ENCODE measurements around the gene BAX. TPM values are rescaled to one million over a fixed set of nuclear protein-coding genes. Genes with fewer than 3 reads are reported as not detected.

Gene BAX
- total and polyA plus RNA-seq, 9 of the 15 experiments (the other 6 are each of a cell fraction or from before 2014, with no cell fraction given), result 3.2 to 95.4 (median 44.5) TPM

GRCh38 chr19:48953141-48953540 lies 1.5 kb upstream of the BAX start:
- TF ChIP-seq MCM2 (IDR thresholded peaks at IDR 0.05; ENCODE audit: low read depth) (no peak), PKNOX1 (IDR thresholded peaks at IDR 0.05) (0 out of 2 replicates have a peak, but pooled peaks have one; percentile 8), ZNF184 (CRISPR knock-in tag; IDR thresholded peaks at IDR 0.05) (no peak)
- WGBS (ENCODE audit: insufficient coverage, low coverage, missing lambda C conversion rate), result 64% methylated on average over 4 of the region's 4 CpGs
- Histone ChIP-seq H3K27ac (ENCODE audit: extremely low read depth, low read depth, low read length) (no peak overlapping the region), H3K9me1 (ENCODE audit: control insufficient read depth, insufficient read depth, low read length) (no peaks in the 10 kb centered on the region), H2AFZ (ENCODE audit: low read depth, low read length) (peak overlapping the region; percentile 62; the same call in 1 of the 2 replicates), H3K4me1 (replicated peaks in 1 of 2; ENCODE audit: control insufficient read depth in 2 of 2, insufficient read depth in 2 of 2, low read length in 2 of 2) (peaks cover 31 to 38% of the 10 kb centered on the region in 2 experiments; a peak in 4 of 5 replicates), H3K4me3 (no peak overlapping the region), H3K79me2 (ENCODE audit: control insufficient read depth, insufficient read depth, low read length) (peaks cover 15% of the 10 kb centered on the region), H3K9ac (ENCODE audit: insufficient read depth in 1 of 2, low read depth in 2 of 2, low read length in 2 of 2) (no peak overlapping the region; a peak in 1 of 4 replicates), H3K4me2 (ENCODE audit: insufficient read depth, low read length) (no peak overlapping the region), H4K20me1 (replicated peaks; ENCODE audit: control insufficient read depth, insufficient read depth, low read length) (no peaks in the 10 kb centered on the region), H3K36me3 (ENCODE audit: control insufficient read depth, insufficient read depth, low read length) (peaks cover 16% of the 10 kb centered on the region), H3K27me3 (ENCODE audit: control insufficient read depth in 2 of 2, insufficient read depth in 2 of 2, low read length in 2 of 2) (no peaks in the 10 kb centered on the region), H3K9me3 (replicated peaks; ENCODE audit: control insufficient read depth, insufficient read depth, low read depth, low read length) (no peaks in the 10 kb centered on the region; the same call in none of the 2 replicates)
- ATAC-seq, result no peak
- intact Hi-C loops (cut with micrococcal nuclease) (no loop called here), in situ Hi-C loops (cut with MboI) (no loop called here)
- no peak for DNase-seq (ENCODE audit: extremely low read depth in 1 of 4, low spot score in 3 of 4)
- POLR2A ChIA-PET, result interaction anchor here (0.6 to 3.6 kb wide), 6 partner anchors 9 to 79 kb away, joined by 4 to 48 read pairs (median 7); partner anchors contain the start of genes FTL and PPP1R15A
- BruUV-seq (replicated peaks), result no TSS peak
- FAIRE-seq, result no peak
- CTCF ChIA-PET (ENCODE audit: low intra/inter-chr PET ratio), result no interaction called here

- FAIRE-seq (no peak), DNase-seq (ENCODE audit: extremely low read depth in 1 of 4, low spot score in 3 of 4) (no peak), ATAC-seq (peak; percentile 39)
- H4K20me1 ChIP-seq (replicated peaks; ENCODE audit: control insufficient read depth, insufficient read depth, low read length), result no peaks in the 10 kb centered on the region
- peak overlapping the region; percentile 92 for H2AFZ ChIP-seq (ENCODE audit: low read depth, low read length)
- H3K79me2 ChIP-seq (ENCODE audit: control insufficient read depth, insufficient read depth, low read length), result peaks cover 15% of the 10 kb centered on the region
- in situ Hi-C loops (cut with MboI), result no loop called here
- ChIA-PET POLR2A (interaction anchor here (0.6 to 3.6 kb wide), 12 partner anchors 8 to 322 kb away, joined by 3 to 48 read pairs (median 4); partner anchors contain the start of genes DHDH, FTL and PPP1R15A), CTCF (ENCODE audit: low intra/inter-chr PET ratio) (no interaction called here)
- H3K36me3 ChIP-seq (ENCODE audit: control insufficient read depth, insufficient read depth, low read length), result peaks cover 16% of the 10 kb centered on the region
- H3K9me1 ChIP-seq (ENCODE audit: control insufficient read depth, insufficient read depth, low read length), result no peaks in the 10 kb centered on the region
- H3K27ac ChIP-seq (ENCODE audit: extremely low read depth, low read depth, low read length), result peak overlapping the region; percentile 77
- peak overlapping the region; percentile 79 for H3K4me3 ChIP-seq
- H3K4me1 ChIP-seq (replicated peaks in 1 of 2; ENCODE audit: control insufficient read depth in 2 of 2, insufficient read depth in 2 of 2, low read length in 2 of 2), result peaks cover 31 to 38% of the 10 kb centered on the region in 2 experiments; a peak in 4 of 5 replicates
- no peaks in the 10 kb centered on the region for H3K9me3 ChIP-seq (replicated peaks; ENCODE audit: control insufficient read depth, insufficient read depth, low read depth, low read length)
- TSS peak; percentile 59 for BruUV-seq (replicated peaks)
- WGBS (ENCODE audit: insufficient coverage, low coverage, missing lambda C conversion rate), result 21% methylated on average over 11 of the region's 11 CpGs
- peak overlapping the region; percentile 91 for H3K4me2 ChIP-seq (ENCODE audit: insufficient read depth, low read length)
- intact Hi-C loops (cut with micrococcal nuclease), result loop anchor here (2.0 kb wide), 1 partner anchor 21 kb away; the partner anchor contains the start of gene DHDH
- H3K9ac ChIP-seq (ENCODE audit: insufficient read depth in 1 of 2, low read depth in 2 of 2, low read length in 2 of 2), result peak overlapping the region; percentile 53 to 83; a peak in 3 of 4 replicates
- H3K27me3 ChIP-seq (ENCODE audit: control insufficient read depth in 2 of 2, insufficient read depth in 2 of 2, low read length in 2 of 2), result no peaks in the 10 kb centered on the region
- TF ChIP-seq DIDO1 (tag; IDR thresholded peaks at IDR 0.05; ENCODE audit: low read depth), result no peak
- no peak for TF ChIP-seq GATAD2A (IDR thresholded peaks at IDR 0.05)
- TF ChIP-seq SMAD1 (IDR thresholded peaks at IDR 0.05; ENCODE audit: low read depth, low read length, partially characterized antibody), result no peak
- no peak for TF ChIP-seq HNRNPH1 (optimal IDR thresholded peaks at IDR 0.05; ENCODE audit: low read depth, low read length)
- TF ChIP-seq ZNF398 (CRISPR knock-in tag; IDR thresholded peaks at IDR 0.05), result no peak
- no peak for TF ChIP-seq ZNF354B (CRISPR knock-in tag; IDR thresholded peaks at IDR 0.05)
- TF ChIP-seq GTF2E2 (tag; IDR thresholded peaks at IDR 0.05), result 0 out of 2 replicates have a peak, but pooled peaks have one; percentile 61
- no peak for TF ChIP-seq ZKSCAN1 (IDR thresholded peaks at IDR 0.05; ENCODE audit: low read depth, low read length)
- no peak for TF ChIP-seq L3MBTL2 (IDR thresholded peaks at IDR 0.05)
- no peak for TF ChIP-seq NR1H2 (CRISPR knock-in tag; IDR thresholded peaks at IDR 0.05)
- TF ChIP-seq RFX1 (IDR thresholded peaks at IDR 0.05), result no peak
Measured at GRCh38 chr19:48953990-48954594, 583 bp upstream of the BAX start.
